ENCODE data around the gene FHIP1A. TPM values are rescaled to one million over a fixed set of nuclear protein-coding genes. Genes with fewer than 3 reads are reported as not detected.

FHIP1A gene
- total RNA-seq, 2 experiments from 2014 or later: 0.07 to 0.17 TPM

- no peak for DNase-seq
- Mint-ChIP-seq H3K4me1 (ENCODE audit: low read depth) (no peaks in the 10 kb centered on the region), H3K4me3 (no peak overlapping the region), H3K9me3 (no peaks in the 10 kb centered on the region), H3K27ac (no peak overlapping the region), H3K36me3 (ENCODE audit: low read depth) (no peaks in the 10 kb centered on the region), H3K27me3 (ENCODE audit: low read depth) (peaks cover 3% of the 10 kb centered on the region)
- intact Hi-C loops (cut with micrococcal nuclease): no loop called here
- CTCF ChIA-PET: no interaction called here
Measured at GRCh38 chr4:151438154-151438553, 29.2 kb downstream of the FHIP1A start.

- Mint-ChIP-seq H3K36me3 (ENCODE audit: low read depth) (no peaks in the 10 kb centered on the region), H3K9me3 (no peaks in the 10 kb centered on the region), H3K27me3 (ENCODE audit: low read depth) (peaks cover 3% of the 10 kb centered on the region), H3K4me3 (no peak overlapping the region), H3K4me1 (ENCODE audit: low read depth) (no peaks in the 10 kb centered on the region), H3K27ac (no peak overlapping the region)
- no peak for DNase-seq
- intact Hi-C loops (cut with micrococcal nuclease): no loop called here
- CTCF ChIA-PET: interaction anchor here (1.3 kb wide), 1 partner anchor 12 kb away, joined by 3 read pairs; no protein-coding TSS in a partner anchor
Measured at GRCh38 chr4:151439320-151439719, 30.3 kb downstream of the FHIP1A start.

- H3K27ac Mint-ChIP-seq: no peak overlapping the region
- DNase-seq: no peak
- H3K9me3 Mint-ChIP-seq: no peaks in the 10 kb centered on the region
- no peaks in the 10 kb centered on the region for H3K4me1 Mint-ChIP-seq (ENCODE audit: low read depth)
- H3K36me3 Mint-ChIP-seq (ENCODE audit: low read depth): no peaks in the 10 kb centered on the region
- intact Hi-C loops (cut with micrococcal nuclease): no loop called here
- CTCF ChIA-PET: no interaction called here
- H3K27me3 Mint-ChIP-seq (ENCODE audit: low read depth): peaks cover 3% of the 10 kb centered on the region
- no peak overlapping the region for H3K4me3 Mint-ChIP-seq
Measured at GRCh38 chr4:151442002-151442401, 33.0 kb downstream of the FHIP1A start.

- intact Hi-C loops (cut with micrococcal nuclease): no loop called here
- no peaks in the 10 kb centered on the region for H3K36me3 Mint-ChIP-seq (ENCODE audit: low read depth)
- DNase-seq: no peak
- peaks cover 3% of the 10 kb centered on the region for H3K27me3 Mint-ChIP-seq (ENCODE audit: low read depth)
- no peak overlapping the region for H3K27ac Mint-ChIP-seq
- CTCF ChIA-PET: no interaction called here
- no peaks in the 10 kb centered on the region for H3K4me1 Mint-ChIP-seq (ENCODE audit: low read depth)
- no peaks in the 10 kb centered on the region for H3K9me3 Mint-ChIP-seq
- H3K4me3 Mint-ChIP-seq: no peak overlapping the region
Measured at GRCh38 chr4:151443247-151443646, 34.3 kb downstream of the FHIP1A start.

DNA sequence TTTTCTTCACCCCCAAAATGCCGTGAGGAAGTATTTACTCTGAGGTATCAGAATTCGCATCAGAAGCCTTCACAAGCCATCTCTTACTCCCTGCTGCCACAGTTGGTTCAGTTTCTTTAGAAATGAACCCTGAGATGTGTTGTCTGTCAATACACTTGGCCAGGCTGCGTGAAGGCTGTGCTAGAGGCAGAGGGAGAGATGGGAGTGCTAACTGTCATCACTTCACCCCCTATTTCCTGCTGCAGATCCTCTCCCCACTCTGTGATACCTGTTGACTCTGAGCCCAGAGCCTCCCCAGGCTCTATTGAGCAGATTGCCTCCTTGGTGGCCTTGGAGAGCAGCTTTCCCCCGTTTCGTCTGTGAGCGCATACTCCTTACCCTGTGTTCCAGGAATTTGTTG is 34.8 kb downstream of the FHIP1A start:
- Mint-ChIP-seq H3K9me3 (no peaks in the 10 kb centered on the region), H3K4me3 (no peak overlapping the region), H3K27ac (no peak overlapping the region), H3K4me1 (ENCODE audit: low read depth) (no peaks in the 10 kb centered on the region), H3K36me3 (ENCODE audit: low read depth) (no peaks in the 10 kb centered on the region), H3K27me3 (ENCODE audit: low read depth) (peaks cover 3% of the 10 kb centered on the region)
- DNase-seq: no peak
- intact Hi-C loops (cut with micrococcal nuclease): no loop called here
- CTCF ChIA-PET: interaction anchor here (0.5 kb wide), 1 partner anchor 79 kb away, joined by 3 read pairs; no protein-coding TSS in a partner anchor

GRCh38 chr4:151446208-151446607 is 37.2 kb downstream of the FHIP1A start:
- no peaks in the 10 kb centered on the region for H3K27me3 Mint-ChIP-seq (ENCODE audit: low read depth)
- no peak for DNase-seq
- H3K27ac Mint-ChIP-seq: no peak overlapping the region
- intact Hi-C loops (cut with micrococcal nuclease): no loop called here
- no peaks in the 10 kb centered on the region for H3K4me1 Mint-ChIP-seq (ENCODE audit: low read depth)
- H3K36me3 Mint-ChIP-seq (ENCODE audit: low read depth): no peaks in the 10 kb centered on the region
- CTCF ChIA-PET: no interaction called here
- no peak overlapping the region for H3K4me3 Mint-ChIP-seq
- no peaks in the 10 kb centered on the region for H3K9me3 Mint-ChIP-seq

- Mint-ChIP-seq H3K9me3 (no peaks in the 10 kb centered on the region), H3K36me3 (ENCODE audit: low read depth) (no peaks in the 10 kb centered on the region), H3K27ac (no peak overlapping the region), H3K4me3 (no peak overlapping the region), H3K27me3 (ENCODE audit: low read depth) (peaks cover 2% of the 10 kb centered on the region), H3K4me1 (ENCODE audit: low read depth) (no peaks in the 10 kb centered on the region)
- intact Hi-C loops (cut with micrococcal nuclease): no loop called here
- DNase-seq: no peak
- CTCF ChIA-PET: interaction anchor here (0.6 kb wide), 1 partner anchor 1388 kb away, joined by 12 read pairs; no protein-coding TSS in a partner anchor
Measured at GRCh38 chr4:151454513-151454912, 45.5 kb downstream of the FHIP1A start.

- no peak overlapping the region for H3K27ac Mint-ChIP-seq
- no peak overlapping the region for H3K4me3 Mint-ChIP-seq
Measured at GRCh38 chr4:151455212-151455611, 46.2 kb downstream of the FHIP1A start.

GRCh38 chr4:151458148-151458547 is 49.2 kb downstream of the FHIP1A start:
- Mint-ChIP-seq H3K27ac (no peak overlapping the region), H3K4me1 (ENCODE audit: low read depth) (no peaks in the 10 kb centered on the region), H3K4me3 (no peak overlapping the region), H3K9me3 (no peaks in the 10 kb centered on the region), H3K36me3 (ENCODE audit: low read depth) (no peaks in the 10 kb centered on the region), H3K27me3 (ENCODE audit: low read depth) (peaks cover 2% of the 10 kb centered on the region)
- intact Hi-C loops (cut with micrococcal nuclease): no loop called here
- no peak for DNase-seq
- CTCF ChIA-PET: no interaction called here

More at GRCh38 chr4:151455212-151455611, 46.2 kb downstream of the FHIP1A start:
- Mint-ChIP-seq H3K9me3 (no peaks in the 10 kb centered on the region), H3K4me1 (ENCODE audit: low read depth) (no peaks in the 10 kb centered on the region), H3K27me3 (ENCODE audit: low read depth) (peaks cover 2% of the 10 kb centered on the region), H3K36me3 (ENCODE audit: low read depth) (no peaks in the 10 kb centered on the region)
- DNase-seq: no peak
- intact Hi-C loops (cut with micrococcal nuclease): no loop called here
- CTCF ChIA-PET: no interaction called here

Other genes starting within 250 kb of the FHIP1A start
- not detected for gene PRSS48, start 132.0 kb upstream of the FHIP1A start, total RNA-seq
- not detected for gene SH3D19, start 83.6 kb upstream of the FHIP1A start, total RNA-seq

All from activated naive CD4-positive, alpha-beta T cell treated with anti-CD3 and anti-CD28 coated beads for 36 hours (primary cell).